Activated CD4-positive, alpha-beta T cell treated with anti-CD3 and anti-CD28 coated beads, Interleukin-2, amount 10 ng/mL, durations not matched to agents 24 days and 14 days (primary cell): ENCODE results near the gene PRRX2. TPM values are rescaled to one million over a fixed set of nuclear protein-coding genes. Genes with fewer than 3 reads are reported as not detected.
A peak's percentile ranks its signal among the peaks of the same experiment; 100 is the strongest.

Source experiments
- DNase-seq: peaks from one replicate; pipeline ENCODE4 v3.0.0; 2022
- H3K27ac Mint-ChIP-seq: one replicate; pipeline ENCODE4 v1.8.0; 2022; ENCODE audit warnings: mild to moderate bottlenecking, mixed read lengths
- H3K27me3 Mint-ChIP-seq: one replicate; pipeline ENCODE4 v1.8.0; 2022; ENCODE audit warnings: mixed read lengths
- H3K36me3 Mint-ChIP-seq: one replicate; pipeline ENCODE4 v1.8.0; 2022; ENCODE audit warnings: low read depth, mild to moderate bottlenecking, mixed read lengths
- H3K4me1 Mint-ChIP-seq: one replicate; pipeline ENCODE4 v1.8.0; 2021; ENCODE audit warnings: mixed read lengths
- H3K4me3 Mint-ChIP-seq: one replicate; pipeline ENCODE4 v1.8.0; 2022; ENCODE audit warnings: mild to moderate bottlenecking, moderate library complexity, mixed read lengths
- H3K9me3 Mint-ChIP-seq: one replicate; pipeline ENCODE4 v1.8.0; 2021; ENCODE audit warnings: mixed read lengths
- intact Hi-C: fragments of 100-400 bp; cut with micrococcal nuclease; formaldehyde crosslinking; loops from one replicate; pipeline ENCODE4 v1.15.1; 2023
- total RNA-seq: library from RNA; stranded (reverse); gene quantifications from 2 replicates; pipeline ENCODE4 v1.2.3, GENCODE V29; 2022

The PRRX2 gene
- total RNA-seq, 1 donor from 2014 or later, result 3.4 TPM

GRCh38 chr9:129669141-129669718 lies 3.8 kb downstream of the PRRX2 start:
- no peaks in the 10 kb centered on the region for H3K9me3 Mint-ChIP-seq
- no peak overlapping the region for H3K27ac Mint-ChIP-seq
- DNase-seq, result no peak
- H3K36me3 Mint-ChIP-seq, result no peaks in the 10 kb centered on the region
- H3K4me1 Mint-ChIP-seq, result peaks cover 12% of the 10 kb centered on the region
- H3K27me3 Mint-ChIP-seq, result peaks cover 12% of the 10 kb centered on the region
- intact Hi-C loops, result no loop called here
- no peak overlapping the region for H3K4me3 Mint-ChIP-seq

GRCh38 chr9:129669946-129670345 lies 4.5 kb downstream of the PRRX2 start:
- DNase-seq, result no peak
- no peak overlapping the region for H3K27ac Mint-ChIP-seq
- peaks cover 8% of the 10 kb centered on the region for H3K4me1 Mint-ChIP-seq
- no peaks in the 10 kb centered on the region for H3K9me3 Mint-ChIP-seq
- intact Hi-C loops, result loop anchor here (5.0 kb wide), 1 partner anchor 42 kb away; no protein-coding TSS in a partner anchor
- H3K36me3 Mint-ChIP-seq, result no peaks in the 10 kb centered on the region
- H3K27me3 Mint-ChIP-seq, result peaks cover 8% of the 10 kb centered on the region
- H3K4me3 Mint-ChIP-seq, result no peak overlapping the region

GRCh38 chr9:129671065-129671464 lies 5.6 kb downstream of the PRRX2 start:
- Mint-ChIP-seq H3K4me1 (peaks cover 5% of the 10 kb centered on the region), H3K4me3 (no peak overlapping the region), H3K27me3 (peaks cover 6% of the 10 kb centered on the region), H3K27ac (peak overlapping the region; percentile 60), H3K9me3 (no peaks in the 10 kb centered on the region), H3K36me3 (no peaks in the 10 kb centered on the region)
- DNase-seq, result no peak
- intact Hi-C loops, result loop anchor here (5.0 kb wide), 1 partner anchor 41 kb away; no protein-coding TSS in a partner anchor

GRCh38 chr9:129671519-129671918 lies 6.1 kb downstream of the PRRX2 start:
- H3K36me3 Mint-ChIP-seq, result no peaks in the 10 kb centered on the region
- peak; percentile 62 for DNase-seq
- H3K4me1 Mint-ChIP-seq, result peaks cover 5% of the 10 kb centered on the region
- peak overlapping the region; percentile 44 for H3K4me3 Mint-ChIP-seq
- H3K27ac Mint-ChIP-seq, result peak overlapping the region; percentile 60
- H3K27me3 Mint-ChIP-seq, result peaks cover 9% of the 10 kb centered on the region
- intact Hi-C loops, result loop anchor here (5.0 kb wide), 1 partner anchor 41 kb away; no protein-coding TSS in a partner anchor
- H3K9me3 Mint-ChIP-seq, result no peaks in the 10 kb centered on the region

GRCh38 chr9:129672702-129673101 lies 7.3 kb downstream of the PRRX2 start:
- Mint-ChIP-seq H3K9me3 (no peaks in the 10 kb centered on the region), H3K4me3 (no peak overlapping the region), H3K36me3 (no peaks in the 10 kb centered on the region), H3K27ac (no peak overlapping the region), H3K4me1 (peaks cover 5% of the 10 kb centered on the region), H3K27me3 (peaks cover 8% of the 10 kb centered on the region)
- DNase-seq, result no peak
- intact Hi-C loops, result loop anchor here (5.0 kb wide), 1 partner anchor 40 kb away; no protein-coding TSS in a partner anchor

- H3K4me1 Mint-ChIP-seq, result peaks cover 5% of the 10 kb centered on the region
- H3K9me3 Mint-ChIP-seq, result no peaks in the 10 kb centered on the region
- H3K27ac Mint-ChIP-seq, result no peak overlapping the region
- peaks cover 11% of the 10 kb centered on the region for H3K27me3 Mint-ChIP-seq
- no peak overlapping the region for H3K4me3 Mint-ChIP-seq
- DNase-seq, result no peak
- no peaks in the 10 kb centered on the region for H3K36me3 Mint-ChIP-seq
- intact Hi-C loops, result loop anchor here (5.0 kb wide), 1 partner anchor 39 kb away; no protein-coding TSS in a partner anchor
Observed at GRCh38 chr9:129673602-129674001, 8.2 kb downstream of the PRRX2 start.

GRCh38 chr9:129674229-129674628 lies 8.8 kb downstream of the PRRX2 start:
- no peaks in the 10 kb centered on the region for H3K9me3 Mint-ChIP-seq
- no peak for DNase-seq
- H3K27ac Mint-ChIP-seq, result no peak overlapping the region
- no peak overlapping the region for H3K4me3 Mint-ChIP-seq
- H3K36me3 Mint-ChIP-seq, result no peaks in the 10 kb centered on the region
- H3K4me1 Mint-ChIP-seq, result peaks cover 5% of the 10 kb centered on the region
- intact Hi-C loops, result loop anchor here (5.0 kb wide), 1 partner anchor 38 kb away; no protein-coding TSS in a partner anchor
- peaks cover 11% of the 10 kb centered on the region for H3K27me3 Mint-ChIP-seq

- intact Hi-C loops, result no loop called here
- no peak overlapping the region for H3K27ac Mint-ChIP-seq
- peaks cover 12% of the 10 kb centered on the region for H3K27me3 Mint-ChIP-seq
- no peaks in the 10 kb centered on the region for H3K9me3 Mint-ChIP-seq
- no peaks in the 10 kb centered on the region for H3K36me3 Mint-ChIP-seq
- H3K4me1 Mint-ChIP-seq, result peaks cover 5% of the 10 kb centered on the region
- DNase-seq, result no peak
- H3K4me3 Mint-ChIP-seq, result no peak overlapping the region
Observed at GRCh38 chr9:129675620-129676019, 10.2 kb downstream of the PRRX2 start.

- Mint-ChIP-seq H3K4me3 (no peak overlapping the region), H3K27me3 (peaks cover 13% of the 10 kb centered on the region), H3K27ac (no peak overlapping the region), H3K4me1 (peaks cover 2% of the 10 kb centered on the region), H3K36me3 (no peaks in the 10 kb centered on the region), H3K9me3 (no peaks in the 10 kb centered on the region)
- intact Hi-C loops, result no loop called here
- no peak for DNase-seq
Observed at GRCh38 chr9:129676287-129676686, 10.8 kb downstream of the PRRX2 start.

- no peaks in the 10 kb centered on the region for H3K9me3 Mint-ChIP-seq
- peaks cover 13% of the 10 kb centered on the region for H3K27me3 Mint-ChIP-seq
- no peaks in the 10 kb centered on the region for H3K4me1 Mint-ChIP-seq
- intact Hi-C loops, result no loop called here
- H3K4me3 Mint-ChIP-seq, result no peak overlapping the region
- no peak for DNase-seq
- no peaks in the 10 kb centered on the region for H3K36me3 Mint-ChIP-seq
- no peak overlapping the region for H3K27ac Mint-ChIP-seq
Observed at GRCh38 chr9:129676975-129677374, 11.5 kb downstream of the PRRX2 start.

GRCh38 chr9:129677456-129677855 lies 12.0 kb downstream of the PRRX2 start:
- H3K4me3 Mint-ChIP-seq, result no peak overlapping the region
- H3K27ac Mint-ChIP-seq, result no peak overlapping the region
- peaks cover 13% of the 10 kb centered on the region for H3K27me3 Mint-ChIP-seq
- intact Hi-C loops, result no loop called here
- H3K36me3 Mint-ChIP-seq, result no peaks in the 10 kb centered on the region
- H3K4me1 Mint-ChIP-seq, result no peaks in the 10 kb centered on the region
- DNase-seq, result no peak
- H3K9me3 Mint-ChIP-seq, result no peaks in the 10 kb centered on the region

GRCh38 chr9:129678844-129679243 lies 13.4 kb downstream of the PRRX2 start:
- Mint-ChIP-seq H3K4me1 (no peaks in the 10 kb centered on the region), H3K9me3 (no peaks in the 10 kb centered on the region), H3K27me3 (peaks cover 13% of the 10 kb centered on the region), H3K36me3 (no peaks in the 10 kb centered on the region), H3K4me3 (no peak overlapping the region), H3K27ac (no peak overlapping the region)
- no peak for DNase-seq
- intact Hi-C loops, result no loop called here

- H3K4me3 Mint-ChIP-seq, result no peak overlapping the region
- no peak for DNase-seq
- no peaks in the 10 kb centered on the region for H3K4me1 Mint-ChIP-seq
- H3K36me3 Mint-ChIP-seq, result no peaks in the 10 kb centered on the region
- H3K9me3 Mint-ChIP-seq, result no peaks in the 10 kb centered on the region
- H3K27ac Mint-ChIP-seq, result no peak overlapping the region
- intact Hi-C loops, result no loop called here
- peaks cover 13% of the 10 kb centered on the region for H3K27me3 Mint-ChIP-seq
Observed at GRCh38 chr9:129679537-129679936, 14.1 kb downstream of the PRRX2 start.

- DNase-seq, result no peak
- Mint-ChIP-seq H3K27ac (no peak overlapping the region), H3K9me3 (no peaks in the 10 kb centered on the region), H3K27me3 (peaks cover 11% of the 10 kb centered on the region), H3K36me3 (no peaks in the 10 kb centered on the region), H3K4me1 (no peaks in the 10 kb centered on the region), H3K4me3 (no peak overlapping the region)
- intact Hi-C loops, result no loop called here
Observed at GRCh38 chr9:129681924-129682323, 16.5 kb downstream of the PRRX2 start.

- Mint-ChIP-seq H3K27ac (no peak overlapping the region), H3K36me3 (no peaks in the 10 kb centered on the region), H3K4me3 (no peak overlapping the region), H3K27me3 (peaks cover 9% of the 10 kb centered on the region), H3K4me1 (no peaks in the 10 kb centered on the region), H3K9me3 (no peaks in the 10 kb centered on the region)
- intact Hi-C loops, result no loop called here
- DNase-seq, result no peak
Observed at GRCh38 chr9:129682381-129682780, 16.9 kb downstream of the PRRX2 start.
